GM18867 (cell line): Measurements from ENCODE around the gene LY6G6C.
A peak's percentile ranks its signal among the peaks of the same experiment; 100 is the strongest.
"Not testable (repeated sequence)": the region's sequence is repeated elsewhere in the genome, so short reads cannot be mapped to it uniquely, and the experiment has no call there.

Experiments used
- ATAC-seq: cut with Tn5 transposase; IDR thresholded peaks from one replicate; pipeline ENCODE4 v1.9.1; 2021; ENCODE audit warnings: mild to moderate bottlenecking, moderate library complexity; ENCODE audit not compliant: unreplicated experiment

Gene LY6G6C

DNA sequence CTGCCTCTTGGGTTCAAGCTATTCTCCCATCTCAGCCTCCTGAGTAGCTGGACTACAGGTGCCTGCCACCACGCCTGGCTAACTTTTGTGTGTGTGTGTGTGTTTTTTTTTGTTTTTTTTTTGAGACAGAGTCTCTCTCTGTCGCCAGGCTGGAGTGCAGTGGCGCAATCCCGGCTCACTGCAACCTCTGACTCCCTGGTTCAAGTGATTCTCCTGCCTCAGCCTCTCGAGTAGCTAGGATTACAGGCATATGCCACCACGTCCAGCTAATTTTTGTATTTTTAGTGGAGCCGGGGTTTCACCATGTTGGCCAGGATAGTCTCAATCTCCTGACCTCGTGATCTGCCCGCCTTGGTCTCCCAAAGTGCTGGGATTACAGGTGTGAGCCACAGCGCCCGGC, 12.4 kb downstream of the LY6G6C start:
- not testable (repeated sequence) for ATAC-seq

DNA sequence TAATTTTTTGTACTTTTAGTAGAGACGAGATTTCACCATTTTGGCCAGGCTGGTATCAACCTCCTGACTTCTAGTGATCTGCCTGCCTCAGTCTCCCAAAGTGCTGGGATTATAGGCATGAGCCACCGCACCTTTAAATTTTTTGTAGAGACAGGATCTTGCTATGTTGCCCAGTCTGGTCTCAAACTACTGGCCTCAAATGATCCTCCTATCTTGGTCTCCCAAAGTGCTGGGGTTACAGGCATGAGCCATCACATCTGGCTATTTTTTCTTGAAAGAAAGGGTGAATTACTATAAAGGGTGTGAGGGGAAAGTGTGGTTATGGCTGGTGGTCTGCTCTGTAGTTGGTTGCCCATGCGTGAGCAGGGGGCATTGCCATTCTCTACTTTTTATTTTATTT, 13.3 kb downstream of the LY6G6C start:
- no peak for ATAC-seq

GRCh38 chr6:31707701-31708100, 13.8 kb downstream of the LY6G6C start:
- ATAC-seq: no peak

- no peak for ATAC-seq
Observed at GRCh38 chr6:31706599-31706998, 14.9 kb downstream of the LY6G6C start, which contains the start of gene LY6G6F. TSS of gene LY6G6F (plus strand) at chr6:31706866. CDS start at chr6:31706907, 41 bp downstream.

DNA sequence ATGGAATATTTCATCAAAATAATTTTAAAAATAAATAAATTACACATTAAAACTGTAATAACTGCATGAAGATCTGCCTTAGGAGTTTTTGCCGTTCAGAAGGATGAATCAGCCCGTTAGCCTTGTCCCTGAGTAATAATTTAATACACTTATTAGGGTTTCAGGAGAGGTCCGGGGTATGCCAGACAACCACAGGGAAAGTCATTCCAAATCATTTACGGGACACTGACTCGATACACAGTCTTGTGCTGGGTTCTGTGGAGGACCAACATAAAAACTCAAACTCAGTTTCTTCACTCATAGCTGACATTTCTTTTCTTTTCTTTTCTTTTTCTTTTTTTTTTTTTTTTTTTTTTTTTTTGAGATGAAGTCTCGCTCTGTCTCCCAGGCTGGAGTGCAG, 15.6 kb downstream of the LY6G6C start:
- ATAC-seq: no peak

- ATAC-seq: peak; percentile 89
Observed at GRCh38 chr6:31702819-31703716, 18.5 kb downstream of the LY6G6C start, which contains the start of gene ABHD16A. TSS of gene ABHD16A (minus strand) at chr6:31703324. CDS start at chr6:31703281, 43 bp downstream.

DNA sequence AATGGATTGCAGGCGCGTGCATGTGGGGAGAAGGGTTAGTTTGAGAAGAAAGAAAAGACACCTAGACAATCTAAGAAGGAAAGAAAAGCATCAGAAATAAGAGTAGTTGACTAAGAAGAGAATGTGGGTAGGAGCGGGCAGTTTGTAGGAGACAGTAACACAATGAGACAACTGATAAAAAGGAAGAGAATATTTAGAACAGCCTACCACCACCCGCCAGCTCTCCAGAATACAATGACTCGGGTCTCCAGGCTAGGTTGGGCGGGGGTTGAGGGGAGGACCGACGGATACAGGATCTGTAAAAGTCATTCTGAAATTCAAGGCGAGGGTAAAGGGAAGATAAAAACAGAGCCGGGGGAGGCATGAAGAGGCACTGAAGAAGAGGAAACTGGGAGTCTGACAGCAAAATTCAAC, 19.1 kb downstream of the LY6G6C start:
- ATAC-seq: peak; percentile 3

DNA sequence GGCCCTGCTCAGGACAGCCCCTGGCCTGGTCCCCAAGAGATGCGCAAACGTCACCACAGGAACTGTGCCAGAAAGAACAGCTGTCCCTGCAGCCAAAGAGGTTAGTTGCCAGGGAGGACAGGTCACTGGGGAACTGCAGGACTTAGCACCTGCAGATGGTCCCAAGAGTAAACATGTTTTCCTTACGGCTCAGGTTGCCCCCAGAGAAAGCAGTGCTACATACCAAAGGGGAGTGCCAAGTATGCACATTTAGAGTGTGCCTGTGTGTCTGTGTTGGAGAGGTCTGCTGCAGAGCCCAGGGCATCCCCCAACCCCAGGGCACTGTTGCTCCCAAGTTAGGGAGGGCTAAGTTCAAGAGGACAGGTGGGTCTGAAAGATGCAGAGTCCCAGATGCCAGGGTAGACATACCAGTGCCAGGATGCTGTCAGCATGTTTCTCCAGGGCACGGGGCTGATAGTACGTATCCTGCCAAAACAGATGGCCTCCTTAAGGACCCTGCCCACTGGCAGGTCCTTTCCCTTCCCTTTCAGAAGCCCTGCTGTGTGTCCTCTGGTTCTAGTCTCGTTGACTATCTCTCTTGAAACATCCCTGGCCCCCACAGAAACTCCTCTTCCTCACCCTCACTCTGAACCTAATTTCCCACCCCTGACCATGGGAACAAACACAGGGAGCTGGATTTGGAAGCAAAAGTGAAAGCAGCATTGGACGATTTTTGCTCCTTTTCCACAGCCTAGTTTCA, 19.7 kb downstream of the LY6G6C start:
- ATAC-seq: no peak

GRCh38 chr6:31700740-31701401, 20.7 kb downstream of the LY6G6C start:
- no peak for ATAC-seq

DNA sequence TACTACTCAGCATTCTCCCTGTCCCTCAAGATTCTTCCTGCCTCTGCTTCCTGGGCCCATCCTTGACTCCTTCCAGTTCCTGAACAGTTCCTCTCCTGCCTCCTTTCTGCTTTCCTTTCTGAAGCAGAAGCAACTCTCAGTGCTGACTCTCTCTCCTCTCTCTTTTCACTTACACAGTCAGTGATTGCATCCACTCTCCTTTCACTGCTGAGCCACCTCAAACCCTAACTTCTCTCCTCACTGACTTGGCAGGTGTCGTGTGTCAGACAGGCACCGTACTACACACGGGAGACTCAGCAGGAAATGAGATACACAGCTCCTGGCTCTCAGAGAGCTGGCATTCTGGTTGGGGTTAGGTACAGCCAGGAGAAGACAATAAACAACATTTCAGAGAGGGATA, 24.0 kb downstream of the LY6G6C start:
- no peak for ATAC-seq

DNA sequence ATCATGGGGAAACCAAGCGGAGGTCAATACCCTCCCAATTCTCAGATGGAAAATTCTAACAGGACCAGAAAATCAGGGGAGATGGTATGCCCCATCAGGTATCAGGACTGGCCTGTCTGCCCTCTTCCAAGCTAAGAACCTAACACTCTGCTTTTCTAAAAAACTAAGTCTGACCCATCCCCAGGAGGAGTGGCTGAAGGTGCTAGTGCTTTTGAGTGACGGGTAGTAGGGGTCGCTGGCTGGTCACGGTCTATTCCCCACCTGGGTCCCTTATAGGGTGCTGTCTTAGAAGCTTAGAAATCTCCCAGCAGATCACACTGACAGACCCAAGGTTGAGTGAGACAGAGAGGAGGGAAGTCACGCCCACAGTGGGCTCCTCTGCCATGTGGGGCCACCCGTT, 28.0 kb downstream of the LY6G6C start:
- ATAC-seq: no peak

- no peak for ATAC-seq
Observed at GRCh38 chr6:31692886-31693285, 28.7 kb downstream of the LY6G6C start.

DNA sequence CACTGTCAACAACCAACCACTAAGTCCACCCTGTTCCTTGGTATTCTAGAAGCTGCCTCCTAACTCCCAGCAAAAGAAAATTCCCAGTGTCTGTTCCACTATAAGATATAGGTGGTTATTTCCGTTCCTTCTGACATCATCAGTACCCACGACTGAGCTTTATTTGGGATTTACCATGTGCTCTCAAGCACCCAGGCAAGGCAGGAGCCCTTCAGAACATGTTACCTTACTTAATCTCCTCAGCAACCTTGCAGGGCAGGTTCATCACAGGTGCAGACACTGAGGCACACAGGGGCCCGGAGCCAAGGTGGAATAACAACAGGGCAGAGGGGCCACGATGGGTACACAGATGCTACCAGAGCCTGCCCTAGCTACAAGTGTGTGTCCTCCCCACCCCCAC, 29.2 kb downstream of the LY6G6C start:
- no peak for ATAC-seq

DNA sequence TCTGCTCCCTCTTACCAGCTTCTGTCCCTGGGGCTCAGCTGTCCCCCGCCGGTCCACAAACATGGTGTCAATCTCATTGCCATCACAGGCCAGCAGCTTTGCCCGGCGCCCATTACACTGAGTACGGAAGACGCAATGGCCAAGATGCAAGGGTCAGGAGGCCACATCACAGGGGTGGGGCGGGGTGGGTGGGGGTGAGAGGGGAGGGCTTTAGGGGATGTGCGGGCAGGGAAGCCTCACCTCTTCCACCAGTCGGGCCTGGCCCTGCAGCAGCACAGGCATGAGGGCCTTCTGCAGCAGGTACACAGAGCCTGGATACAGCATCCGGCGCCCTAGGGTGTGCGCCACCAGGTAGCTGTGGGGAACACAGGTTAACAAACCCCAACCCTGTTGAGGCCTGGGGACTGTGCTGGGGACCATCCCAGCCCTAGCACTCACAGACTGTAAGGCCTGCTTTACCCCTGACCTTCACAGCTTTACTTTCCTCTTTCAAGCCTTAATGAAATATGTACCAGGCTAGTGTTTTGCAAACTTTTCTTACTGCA, 29.9 kb downstream of the LY6G6C start:
- ATAC-seq: no peak

DNA sequence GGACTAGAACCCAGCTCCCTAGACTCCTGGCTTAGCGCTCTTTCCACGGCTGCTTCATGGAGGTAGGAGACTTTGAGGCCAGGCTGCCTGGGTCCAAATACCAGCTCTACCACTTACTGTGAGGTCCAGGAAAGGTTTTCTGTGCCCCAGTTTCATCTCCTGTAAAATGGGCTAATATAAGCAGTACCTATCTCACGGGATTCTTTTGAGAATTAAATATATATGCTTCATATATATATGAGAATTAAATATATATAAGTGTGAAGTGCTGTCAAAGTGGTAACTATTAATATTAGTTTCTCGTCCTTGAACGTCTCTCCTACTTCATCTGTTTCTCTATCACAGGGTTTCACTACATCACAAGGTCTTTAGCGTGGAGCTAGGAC, 30.5 kb downstream of the LY6G6C start:
- ATAC-seq: no peak

- ATAC-seq: no peak
Observed at GRCh38 chr6:31690231-31691077, 31.1 kb downstream of the LY6G6C start.

- no peak for ATAC-seq
Observed at GRCh38 chr6:31689249-31690110, 32.1 kb downstream of the LY6G6C start.

GRCh38 chr6:31687860-31688693, 33.5 kb downstream of the LY6G6C start:
- ATAC-seq: no peak
